Motor neuron (in vitro differentiated cells): ENCODE measurements around the gene DPEP2NB. TPM values are rescaled to one million over a fixed set of nuclear protein-coding genes. Genes with fewer than 3 reads are reported as not detected.
A peak's percentile ranks its signal among the peaks of the same experiment; 100 is the strongest.
"Not testable (repeated sequence)": the region's sequence is repeated elsewhere in the genome, so short reads cannot be mapped to it uniquely, and the experiment has no call there.

ENCODE experiments used
- ATAC-seq, 8 experiments: fragments of 200-7000 bp; cut with Tn5 transposase; replicated peaks in 6 of 8; 2 replicates each; pipeline ENCODE4 v1.8.0; 2021; ENCODE audit warnings: mild to moderate bottlenecking in 8 of 8, moderate library complexity in 8 of 8
- H3K27ac ChIP-seq, 2 donors: fragments of 250-450 bp; sonication (Bioruptor Pico); 2 replicates each; pipeline ENCODE4 v1.9.0; 2021; ENCODE audit warnings: antibody characterized with exemption in 2 of 2, mild to moderate bottlenecking in 2 of 2, moderate library complexity in 1 of 2
- H3K4me1 ChIP-seq, 2 donors: fragments of 250-450 bp; sonication (Bioruptor Pico); replicated peaks in 1 of 2; 2 replicates each; pipeline ENCODE4 v1.6.1; 2021; ENCODE audit warnings: antibody characterized with exemption in 2 of 2, mild to moderate bottlenecking in 2 of 2, moderate library complexity in 1 of 2
- H3K4me3 ChIP-seq, 5 donors: fragments of 250-450 bp; sonication (Bioruptor Pico); 2 replicates each; pipeline ENCODE4 v1.9.0; 2021; ENCODE audit warnings: antibody characterized with exemption in 5 of 5, mild to moderate bottlenecking in 5 of 5, moderate library complexity in 4 of 5
- WGBS, 10 experiments: fragments of 450-650 bp; shearing (Covaris generic); methylation state at CpG; one replicate each; pipeline ENCODE4 v1.0.0; 2022; 5-methylcytosine and 5-hydroxymethylcytosine counted together
- in situ Hi-C, 9 experiments: fragments of 400-800 bp; cut with MboI; loops; one replicate each; pipeline ENCODE4 v1.15.0; 2021; ENCODE audit warnings: low sequenced_read_pairs in 9 of 9, low pct_unique_long_range_greater_than_20kb in 2 of 9; ENCODE audit not compliant: unreplicated experiment in 9 of 9
- total RNA-seq, 8 experiments: library from RNA; unstranded; fragments of 300-600 nt; gene quantifications; 2 replicates each; pipeline versions ENCODE4 v1.2.3 to v1.2.4, GENCODE V29; 2022

DPEP2NB gene
- total RNA-seq, 8 experiments from 2014 or later, result not detected

- H3K27ac ChIP-seq, result no peak overlapping the region
- H3K4me3 ChIP-seq, result no peak overlapping the region
- no peaks in the 10 kb centered on the region for H3K4me1 ChIP-seq
- ATAC-seq, result no peak
- in situ Hi-C loops, result no loop called here
- WGBS, 10 experiments, result 80 to 100% (median 94%) methylated on average over 1 to 2 of the region's 2 CpGs; no CpG with 5 or more reads in 4 of the 10 experiments
Measured at GRCh38 chr16:68033101-68033500, 17.4 kb upstream of the DPEP2NB start.

- Histone ChIP-seq H3K4me3 (no peak overlapping the region), H3K4me1 (no peaks in the 10 kb centered on the region), H3K27ac (no peak overlapping the region)
- 40 to 100% (median 90%) methylated on average over 1 to 2 of the region's 2 CpGs; no CpG with 5 or more reads in 5 of the 10 experiments for WGBS, 10 experiments
- in situ Hi-C loops, result no loop called here
- peak in 2 of 8 experiments; percentile 92 to 93 for ATAC-seq
Measured at GRCh38 chr16:68031951-68032350, 16.2 kb upstream of the DPEP2NB start.

DNA sequence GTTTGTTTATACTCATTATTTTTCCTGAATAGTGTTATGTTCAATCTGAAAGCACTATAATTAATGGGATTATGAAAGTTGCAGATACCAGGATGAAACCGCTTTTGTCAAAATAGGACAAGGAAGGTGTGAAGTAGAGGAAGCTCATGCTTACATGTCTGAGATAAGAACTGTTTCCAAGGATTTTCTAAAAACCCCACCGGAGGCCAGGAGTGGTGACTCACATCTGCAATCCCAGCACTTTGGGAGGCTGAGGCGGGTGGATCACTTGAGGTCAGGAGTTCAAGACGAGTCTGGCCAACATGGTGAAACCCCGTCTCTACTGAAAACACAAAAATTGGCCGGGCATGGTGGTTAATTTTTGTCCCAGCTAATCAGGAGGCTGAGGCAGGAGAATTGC is 14.4 kb upstream of the DPEP2NB start:
- H3K4me1 ChIP-seq, in situ Hi-C loops, H3K4me3 ChIP-seq, ATAC-seq, H3K27ac ChIP-seq: not testable (repeated sequence)
- WGBS, 10 experiments, result 33 to 100% (median 90%) methylated on average over 1 to 4 of the region's 6 CpGs; no CpG with 5 or more reads in 3 of the 10 experiments

- Histone ChIP-seq H3K4me1 (peaks cover 2 to 5% of the 10 kb centered on the region in 2 donors), H3K27ac (no peak overlapping the region), H3K4me3 (no peak overlapping the region)
- no peak for ATAC-seq
- 80 to 100% (median 100%) methylated on average over 1 to 2 of the region's 3 CpGs; no CpG with 5 or more reads in 3 of the 10 experiments for WGBS, 10 experiments
- in situ Hi-C loops, result no loop called here
Measured at GRCh38 chr16:68028996-68029395, 13.3 kb upstream of the DPEP2NB start.

- in situ Hi-C loops, result no loop called here
- peak; percentile 80 to 95 (median 92) for ATAC-seq
- H3K4me3 ChIP-seq, result peak within 1 kb of the TSS; percentile 86 to 100 (median 97)
- H3K27ac ChIP-seq, result peak within 1 kb of the TSS; percentile 89 to 90
- peaks cover 14% of the 10 kb centered on the region in 2 donors for H3K4me1 ChIP-seq
- WGBS, 10 experiments, result 0 to 7% (median 0%) methylated on average over 1 to 11 of the region's 84 CpGs; no CpG with 5 or more reads in 3 of the 10 experiments
Measured at GRCh38 chr16:68022728-68023537, 7.2 kb upstream of the DPEP2NB start, which contains the start of the genes DDX28 and DUS2. DDX28 (minus strand) TSS chr16:68023232; CDS start chr16:68023202, 30 bp downstream. DUS2 (plus strand) TSS chr16:68023284; CDS start chr16:68038024, 14,740 bp downstream.

GRCh38 chr16:68022278-68022727 is 6.6 kb upstream of the DPEP2NB start:
- H3K4me1 ChIP-seq, result peaks cover 14% of the 10 kb centered on the region in 2 donors
- WGBS, 10 experiments, result 0 to 41% (median 14%) methylated on average over 1 to 9 of the region's 19 CpGs; no CpG with 5 or more reads in 5 of the 10 experiments
- H3K27ac ChIP-seq, result peak overlapping the region; percentile 89 to 90
- ATAC-seq, result peak; percentile 7 to 24 (median 20)
- H3K4me3 ChIP-seq, result peak overlapping the region; percentile 86 to 100 (median 97)
- in situ Hi-C loops, result no loop called here

- ATAC-seq, result no peak
- peak overlapping the region in 2 of 5 donors; percentile 90 to 97 for H3K4me3 ChIP-seq
- 85 to 100% (median 96%) methylated on average over 1 to 9 of the region's 10 CpGs; no CpG with 5 or more reads in 4 of the 10 experiments for WGBS, 10 experiments
- in situ Hi-C loops, result no loop called here
- peaks cover 14% of the 10 kb centered on the region in 2 donors for H3K4me1 ChIP-seq
- H3K27ac ChIP-seq, result no peak overlapping the region
Measured at GRCh38 chr16:68021490-68021889, 5.8 kb upstream of the DPEP2NB start.

DNA sequence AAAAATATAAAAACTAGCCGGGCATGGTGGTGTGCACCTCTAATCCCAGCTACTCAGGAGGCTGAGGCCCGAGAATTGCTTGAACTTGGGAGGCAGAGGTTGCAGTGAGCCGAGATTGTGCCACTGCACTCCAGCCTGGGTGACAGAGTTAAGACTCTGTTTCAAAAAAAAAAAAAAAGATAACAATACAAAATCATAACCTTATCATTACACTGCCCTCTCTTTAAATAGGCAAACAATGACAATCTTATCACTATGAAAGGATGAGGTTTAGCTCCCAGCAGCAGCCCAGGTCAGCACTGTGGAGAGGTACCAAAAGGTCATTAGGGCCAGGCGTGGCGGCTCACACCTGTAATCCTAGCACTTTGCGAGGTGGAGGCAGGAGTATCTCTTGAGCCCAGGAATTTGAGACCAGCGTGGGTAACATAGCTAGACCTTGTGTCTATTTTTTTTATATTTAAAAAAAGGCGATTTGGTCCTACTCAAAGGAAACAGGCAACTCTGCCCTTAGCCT is 3.5 kb upstream of the DPEP2NB start:
- in situ Hi-C loops, result no loop called here
- Histone ChIP-seq H3K4me3 (no peak overlapping the region), H3K27ac (no peak overlapping the region), H3K4me1 (peaks cover 12 to 14% of the 10 kb centered on the region in 2 donors)
- ATAC-seq, result no peak
- WGBS, 10 experiments, result 53 to 100% (median 74%) methylated on average over 1 to 5 of the region's 8 CpGs; no CpG with 5 or more reads in 2 of the 10 experiments

DNA sequence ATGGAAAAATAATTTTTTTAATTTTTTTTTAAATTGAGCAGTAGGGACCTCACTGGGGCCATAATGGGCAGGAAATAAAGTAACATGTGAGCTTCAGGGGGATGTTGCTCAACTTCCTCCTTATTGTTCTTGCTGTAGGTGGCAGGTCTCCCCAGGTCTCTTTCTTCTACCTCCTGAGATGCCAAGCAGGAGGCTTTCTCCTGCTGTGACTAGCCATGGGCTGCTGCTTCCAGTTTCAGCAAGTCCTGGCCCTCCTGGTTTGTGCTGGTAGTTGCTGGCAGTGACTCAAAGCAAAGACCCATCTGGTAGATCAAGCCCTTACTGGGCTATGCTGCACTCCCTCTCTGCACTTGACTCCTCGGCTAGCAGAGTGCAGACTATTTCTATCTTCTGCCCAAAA is 2.3 kb downstream of the DPEP2NB start:
- WGBS, 10 experiments, result 75% methylated on average over 1 of the region's 1 CpG; no CpG with 5 or more reads in 9 of the 10 experiments
- in situ Hi-C loops, result no loop called here
- no peak for ATAC-seq
- no peak overlapping the region for H3K4me3 ChIP-seq
- H3K4me1 ChIP-seq, result no peaks in the 10 kb centered on the region
- H3K27ac ChIP-seq, result no peak overlapping the region

DNA sequence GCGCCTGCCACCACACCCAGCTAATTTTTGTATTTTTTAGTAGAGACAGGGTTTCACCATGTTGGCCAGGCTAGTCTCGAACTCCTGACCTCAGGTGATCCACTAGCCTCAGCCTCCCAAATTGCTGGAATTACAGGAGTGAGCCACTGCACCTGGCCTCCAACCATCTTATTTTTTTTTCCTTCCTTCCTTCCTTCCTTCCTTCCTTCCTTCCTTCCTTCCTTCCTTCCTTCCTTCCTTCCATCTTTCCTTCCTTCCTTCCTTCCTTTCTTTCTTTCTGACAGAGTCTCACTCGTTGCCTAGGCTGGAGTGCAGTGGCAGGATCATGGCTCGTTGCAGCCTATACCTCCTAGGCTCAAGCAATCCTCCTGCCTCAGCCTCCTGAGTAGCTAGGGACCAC is 5.8 kb downstream of the DPEP2NB start:
- H3K4me3 ChIP-seq, H3K4me1 ChIP-seq, ATAC-seq, H3K27ac ChIP-seq, in situ Hi-C loops: not testable (repeated sequence)
- WGBS, 10 experiments, result 67 to 100% (median 76%) methylated on average over 1 to 2 of the region's 4 CpGs; no CpG with 5 or more reads in 6 of the 10 experiments

DNA sequence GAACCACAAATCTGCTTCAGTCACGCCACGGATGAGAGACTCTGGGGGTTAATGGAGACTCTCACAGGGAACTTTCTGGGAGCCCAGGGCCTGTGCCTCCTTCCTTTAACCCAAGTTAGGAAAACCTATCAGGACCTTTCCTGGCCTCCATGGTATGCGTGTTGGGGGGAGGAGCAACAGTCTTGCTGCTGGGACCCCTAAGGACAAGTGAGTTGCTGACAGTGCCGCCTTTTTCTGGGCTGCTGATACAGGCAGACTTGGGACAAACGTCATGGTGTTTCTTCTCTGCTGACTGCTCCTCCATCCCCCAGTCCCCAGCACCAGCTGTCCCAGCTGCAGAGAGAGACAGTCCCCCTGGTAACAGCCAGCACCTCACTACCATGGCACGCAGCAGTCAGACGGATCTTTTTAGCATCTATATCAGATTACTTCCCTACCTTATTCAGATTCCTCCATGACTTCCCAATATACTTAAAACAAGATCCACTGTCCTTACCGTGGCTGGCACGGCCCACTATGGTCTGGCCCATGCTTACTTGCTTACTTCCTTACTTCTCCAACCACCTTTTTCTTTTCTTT is 6.5 kb downstream of the DPEP2NB start:
- in situ Hi-C loops, result no loop called here
- Histone ChIP-seq H3K4me1 (no peaks in the 10 kb centered on the region), H3K27ac (no peak overlapping the region), H3K4me3 (no peak overlapping the region)
- no peak for ATAC-seq
- WGBS, 10 experiments, result 18 to 94% (median 69%) methylated on average over 1 to 5 of the region's 9 CpGs

GRCh38 chr16:68005786-68006286 is 9.9 kb downstream of the DPEP2NB start:
- ATAC-seq, result peak in 3 of 8 experiments; percentile 99
- no peaks in the 10 kb centered on the region for H3K4me1 ChIP-seq
- WGBS, 10 experiments, result 23 to 59% (median 42%) methylated on average over 2 to 6 of the region's 6 CpGs; no CpG with 5 or more reads in 4 of the 10 experiments
- no peak overlapping the region for H3K27ac ChIP-seq
- H3K4me3 ChIP-seq, result no peak overlapping the region
- in situ Hi-C loops, result no loop called here

- no peak overlapping the region for H3K27ac ChIP-seq
- WGBS, 10 experiments, result 40 to 90% (median 82%) methylated on average over 1 to 9 of the region's 9 CpGs; no CpG with 5 or more reads in 1 of the 10 experiments
- in situ Hi-C loops, result no loop called here
- H3K4me1 ChIP-seq, result no peaks in the 10 kb centered on the region
- no peak for ATAC-seq
- H3K4me3 ChIP-seq, result no peak overlapping the region
Measured at GRCh38 chr16:68005211-68005610, 10.5 kb downstream of the DPEP2NB start.
